ENCODE results near the gene ESRP2.

The ESRP2 gene

DNA sequence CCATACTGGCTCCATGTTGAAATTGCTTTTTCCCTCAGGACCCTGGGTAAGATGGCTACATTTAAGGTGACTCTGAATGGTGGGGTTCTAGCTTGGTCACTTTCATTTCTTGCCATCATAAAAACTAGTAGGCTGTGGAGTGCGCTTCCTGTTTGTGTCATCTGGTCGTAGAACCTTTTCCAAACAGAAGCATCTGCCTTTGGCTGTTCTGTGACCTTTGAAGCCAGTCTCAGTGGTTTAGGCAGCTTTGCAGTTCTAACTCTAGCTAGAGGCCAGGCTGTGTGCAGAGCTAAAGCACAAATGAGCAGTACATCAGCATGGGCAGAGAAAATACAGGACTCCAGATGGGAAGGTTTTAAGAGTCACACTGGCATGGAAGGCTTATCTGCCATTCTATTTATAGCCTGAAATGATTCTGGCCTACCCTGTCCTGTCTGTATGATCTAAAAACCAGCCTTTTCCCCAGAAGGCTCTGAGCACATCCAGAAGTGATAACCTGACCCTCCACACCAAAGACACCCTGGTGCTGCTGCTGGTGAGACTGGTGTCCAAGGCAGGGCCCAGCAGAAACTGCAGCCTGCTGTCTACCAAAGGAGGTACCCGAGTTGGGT is 8.6 kb downstream of the ESRP2 start:
- peak; percentile 90 for FAIRE-seq

DNA sequence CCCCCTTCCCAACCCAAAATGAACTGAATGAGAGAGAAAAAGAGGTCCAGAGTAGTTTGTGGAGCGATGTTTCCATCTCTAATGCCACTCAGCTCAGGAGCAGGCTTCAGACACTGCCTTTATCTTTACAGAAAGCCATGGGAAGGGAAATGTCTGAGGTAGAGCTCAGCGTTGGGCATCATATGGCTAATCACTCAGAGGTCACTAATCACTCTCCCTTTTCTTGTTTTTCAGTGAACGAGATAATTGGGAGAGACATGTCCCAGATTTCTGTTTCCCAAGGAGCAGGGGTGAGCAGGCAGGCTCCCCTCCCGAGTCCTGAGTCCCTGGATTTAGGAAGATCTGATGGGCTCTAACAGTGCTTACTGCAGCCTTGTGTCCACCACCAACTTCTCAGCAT is 9.8 kb downstream of the ESRP2 start:
- DNase-seq (ENCODE audit: insufficient read length, low spot score), result no peak
- FAIRE-seq, result no peak

More for the DNA sequence above, 8.6 kb downstream of the ESRP2 start:
- DNase-seq (ENCODE audit: insufficient read length, low spot score), result peak; percentile 33

DNA sequence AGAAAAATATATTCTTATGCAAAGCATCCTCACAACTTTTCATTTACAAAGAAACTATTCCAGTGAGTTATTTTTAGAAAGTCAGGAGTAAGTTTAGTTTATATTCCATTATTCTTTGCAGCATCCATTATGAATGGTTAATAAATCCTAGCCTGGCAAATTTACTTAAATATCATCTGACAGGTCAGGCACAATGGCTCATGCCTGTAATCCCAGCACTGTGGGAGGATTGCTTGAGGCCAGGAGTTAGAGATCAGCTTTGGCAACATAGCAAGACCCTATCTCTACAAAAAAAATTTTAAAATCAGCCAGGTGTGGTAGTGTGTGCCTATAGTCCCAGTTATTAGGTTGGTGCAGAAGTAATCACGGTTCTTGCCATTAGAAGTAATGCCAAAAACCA is 12.9 kb downstream of the ESRP2 start:
- DNase-seq (ENCODE audit: insufficient read length, low spot score) (no peak), FAIRE-seq (no peak)

DNA sequence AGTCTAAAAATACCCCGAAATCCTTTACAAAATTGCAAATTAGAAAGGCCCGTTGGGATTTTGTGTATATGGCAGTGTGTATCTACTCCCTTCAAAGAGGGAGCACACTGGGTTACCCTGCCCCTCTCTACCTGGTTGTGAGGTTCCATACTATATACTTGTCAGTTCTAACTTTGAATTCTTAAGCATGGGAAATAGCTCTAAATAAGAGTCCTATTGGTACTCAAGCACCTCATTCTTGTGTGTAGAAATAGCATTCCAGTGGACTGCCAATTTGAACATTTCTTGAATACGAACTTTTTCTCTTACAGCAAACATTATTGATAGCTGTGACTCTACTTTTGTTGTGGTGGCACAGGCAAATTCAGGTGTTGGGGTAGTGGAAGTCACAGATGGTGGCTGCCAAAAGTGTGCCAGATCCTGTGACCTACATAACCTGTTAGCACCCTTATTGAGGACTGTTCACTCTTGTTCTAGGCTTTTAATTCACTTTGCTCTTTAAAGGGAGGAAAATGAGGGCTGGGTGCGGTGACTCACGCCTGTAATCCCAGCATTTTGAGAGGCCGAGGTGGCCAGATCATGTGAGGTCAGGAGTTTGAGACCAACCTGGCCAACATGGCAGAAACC is 16.1 kb downstream of the ESRP2 start:
- DNase-seq (ENCODE audit: insufficient read length, low spot score) (no peak), FAIRE-seq (no peak)

DNA sequence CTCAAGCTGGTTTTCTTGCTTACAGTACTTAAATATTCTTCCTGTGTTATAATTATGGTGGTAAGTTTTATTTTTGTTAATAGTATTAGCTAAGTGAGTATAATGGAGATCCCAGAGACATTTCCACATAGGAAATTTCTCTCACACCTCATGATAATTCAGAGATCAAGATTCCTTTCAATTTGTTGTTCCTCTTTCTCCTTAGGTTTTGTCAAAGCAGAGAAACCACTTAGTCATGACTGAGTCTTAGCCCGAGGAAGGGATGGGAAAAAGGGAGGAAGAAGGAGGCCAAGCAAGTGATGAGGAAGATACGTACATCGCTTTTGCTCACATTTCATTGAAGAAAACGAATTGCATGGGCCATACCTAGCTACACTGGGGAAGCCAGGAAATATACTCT is 18.4 kb downstream of the ESRP2 start:
- FAIRE-seq (no peak), DNase-seq (ENCODE audit: insufficient read length, low spot score) (no peak)

DNA sequence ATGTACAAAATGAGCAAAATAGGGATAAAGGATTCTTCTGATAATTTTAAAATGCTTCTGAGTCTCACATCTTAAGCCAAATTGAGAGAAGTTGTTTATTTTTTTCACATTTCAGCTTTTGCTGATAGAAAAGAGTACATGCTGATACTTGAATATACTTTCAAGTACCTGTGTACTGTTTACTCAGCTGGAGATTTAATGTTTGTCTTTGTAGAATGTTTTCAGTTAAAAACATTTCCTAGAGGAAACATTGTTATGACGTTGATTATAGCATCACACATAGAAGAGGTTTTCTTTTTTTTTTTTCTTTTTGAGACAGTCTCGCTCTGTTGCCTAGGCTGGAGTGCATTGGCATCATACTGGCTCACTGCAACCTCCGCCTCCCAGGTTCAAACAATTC is 19.7 kb downstream of the ESRP2 start:
- no peak for FAIRE-seq

DNA sequence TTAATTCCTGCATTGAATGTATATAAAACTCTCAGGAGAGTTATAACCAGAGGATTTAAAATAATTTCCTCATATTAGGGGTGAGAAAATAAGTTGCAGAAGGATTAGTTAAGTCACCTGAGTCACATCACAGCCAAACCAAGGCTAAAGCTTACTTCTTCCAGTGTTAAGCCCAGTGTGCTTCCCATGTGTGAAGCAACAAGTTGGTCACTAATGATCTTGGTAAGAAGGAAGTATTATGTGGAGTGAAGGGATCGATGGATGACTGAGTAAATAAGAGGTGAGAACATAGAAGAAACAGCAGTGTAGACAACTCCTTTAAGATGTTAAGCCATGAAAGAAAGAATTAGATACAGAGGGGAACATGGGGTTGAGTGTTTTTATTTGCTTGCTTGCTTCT is 20.6 kb downstream of the ESRP2 start:
- FAIRE-seq, result no peak
- no peak for DNase-seq (ENCODE audit: insufficient read length, low spot score)

More for the DNA sequence above, 19.7 kb downstream of the ESRP2 start:
- no peak for DNase-seq (ENCODE audit: insufficient read length, low spot score)

DNA sequence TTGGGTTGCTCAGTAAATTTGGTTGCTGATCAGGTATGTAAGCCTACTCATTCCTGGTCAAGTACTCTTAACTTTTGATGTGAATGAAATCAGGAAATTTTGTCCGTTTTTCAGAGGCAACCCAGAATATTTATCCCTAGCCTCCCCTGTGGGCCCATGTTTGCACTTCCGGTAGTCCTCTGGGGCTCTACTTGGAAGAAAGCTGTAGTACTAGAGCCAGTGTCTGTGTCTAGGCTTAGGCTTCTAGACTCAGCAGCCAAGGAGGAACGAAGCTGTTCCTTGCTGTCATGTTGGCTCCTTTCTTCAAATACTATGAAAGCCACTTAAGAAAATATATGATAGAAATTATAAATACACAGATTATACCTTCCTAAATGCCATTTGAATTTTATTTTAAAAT is 21.2 kb downstream of the ESRP2 start:
- no peak for DNase-seq (ENCODE audit: insufficient read length, low spot score)
- no peak for FAIRE-seq

DNA sequence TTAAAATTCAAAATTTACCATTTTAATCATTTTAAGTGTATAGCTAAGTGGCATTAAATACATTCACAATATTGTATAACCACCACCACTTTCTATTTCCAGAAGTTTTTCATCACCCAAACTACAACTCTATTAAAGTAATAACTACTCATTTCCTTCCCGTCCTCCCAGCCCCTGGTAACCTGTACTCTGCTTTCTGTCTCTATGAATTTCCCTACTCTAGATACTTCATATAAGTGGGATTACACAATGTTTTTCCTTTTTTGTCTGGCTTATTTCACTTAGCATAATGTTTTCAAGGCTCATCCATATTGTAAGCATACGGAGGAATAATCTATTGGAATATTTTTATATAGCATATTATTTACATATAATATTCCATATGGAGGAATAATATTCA is 29.7 kb downstream of the ESRP2 start:
- DNase-seq (ENCODE audit: insufficient read length, low spot score) (no peak), FAIRE-seq (no peak)

DNA sequence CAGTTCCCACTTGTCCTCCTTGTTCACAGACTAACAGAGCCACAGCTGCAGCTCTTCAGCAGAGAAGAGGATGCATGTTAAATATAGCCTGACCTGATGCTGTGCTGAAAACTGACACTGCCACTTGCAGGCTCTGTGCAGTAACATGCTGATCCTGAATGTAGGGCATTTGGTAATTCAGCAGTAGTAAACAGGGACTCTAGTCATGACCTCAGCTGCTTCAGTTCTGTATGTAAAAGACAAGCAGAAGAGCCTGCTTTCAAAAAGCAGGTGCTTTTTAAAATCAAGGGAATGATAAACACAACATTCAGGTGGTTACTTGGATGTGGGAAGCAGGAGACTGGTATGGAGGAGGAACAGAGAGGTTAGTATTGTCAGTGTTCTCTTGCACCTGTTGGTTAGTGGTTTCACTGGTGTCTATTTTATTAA is 33.8 kb downstream of the ESRP2 start:
- FAIRE-seq (no peak), DNase-seq (ENCODE audit: insufficient read length, low spot score) (no peak)

DNA sequence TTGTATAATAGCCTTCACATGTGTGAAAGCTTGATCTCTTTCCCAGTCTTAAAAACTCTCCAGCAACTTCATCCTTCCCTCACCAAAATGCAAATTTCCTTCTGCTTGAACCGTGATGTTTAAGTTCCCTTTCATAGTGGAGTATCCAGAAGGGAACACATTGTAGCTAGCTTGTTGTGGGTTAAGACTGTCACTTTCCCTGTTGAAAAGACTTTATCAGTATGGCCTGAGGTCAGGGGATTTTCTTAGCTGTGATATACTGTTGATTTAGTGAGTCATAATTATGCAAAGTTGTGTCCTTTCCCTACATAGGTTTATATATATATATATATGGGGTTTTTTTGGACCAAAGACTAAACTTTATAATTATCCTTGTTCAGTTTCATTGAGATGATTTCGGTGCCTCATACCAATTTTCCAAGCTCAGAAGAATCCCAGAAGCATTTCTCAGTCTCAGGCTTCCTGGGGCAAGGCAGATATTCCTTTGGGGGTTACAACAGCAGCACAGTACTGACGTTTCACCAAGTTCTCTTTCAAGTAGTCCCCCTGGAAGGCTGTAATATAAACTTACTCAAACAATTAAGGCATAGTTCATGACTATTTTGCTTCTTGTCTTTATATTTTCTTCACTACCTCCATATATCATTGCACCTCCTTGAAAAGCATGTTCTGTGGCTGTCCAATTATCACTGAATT is 35.7 kb downstream of the ESRP2 start:
- DNase-seq (ENCODE audit: insufficient read length, low spot score), result no peak
- FAIRE-seq, result no peak

DNA sequence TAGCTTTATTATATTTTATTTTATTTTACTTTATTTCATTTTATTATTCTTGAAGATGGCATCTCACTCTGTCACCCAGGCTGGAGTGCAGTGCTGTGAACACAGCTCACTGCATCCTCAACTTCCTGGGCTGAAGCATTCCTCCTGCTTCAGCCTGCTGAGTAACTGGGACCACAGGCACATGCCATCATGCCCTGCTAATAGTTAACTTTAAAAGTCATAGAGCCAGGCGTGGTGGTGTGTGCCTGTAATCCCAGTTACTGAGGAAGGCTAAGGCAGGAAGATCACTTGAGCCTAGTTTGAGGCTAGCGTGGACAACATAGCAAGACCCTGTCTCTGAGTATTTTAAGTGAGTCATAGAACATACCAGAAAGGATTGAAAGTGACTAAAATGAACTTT is 38.7 kb downstream of the ESRP2 start:
- FAIRE-seq, result no peak
- no peak for DNase-seq (ENCODE audit: insufficient read length, low spot score)

DNA sequence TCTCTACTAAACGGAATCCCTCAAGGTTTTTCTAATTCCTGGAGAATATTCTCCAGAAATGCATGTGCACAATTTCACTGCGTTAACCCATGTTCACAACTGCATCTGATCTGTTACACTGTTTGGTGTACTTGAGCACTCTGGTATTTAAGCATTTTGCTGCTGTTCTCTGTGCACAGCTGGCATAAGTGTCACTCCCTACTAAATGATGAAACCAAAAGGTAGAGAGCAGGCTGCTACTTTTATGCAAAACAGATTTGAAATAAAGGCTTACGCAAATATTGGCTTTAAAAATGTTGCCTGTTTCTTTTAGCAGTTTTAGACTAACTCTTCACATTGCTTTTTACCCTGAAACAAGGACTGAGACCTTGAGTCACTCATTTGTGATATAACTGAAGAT is 41.7 kb downstream of the ESRP2 start:
- FAIRE-seq, result no peak

DNA sequence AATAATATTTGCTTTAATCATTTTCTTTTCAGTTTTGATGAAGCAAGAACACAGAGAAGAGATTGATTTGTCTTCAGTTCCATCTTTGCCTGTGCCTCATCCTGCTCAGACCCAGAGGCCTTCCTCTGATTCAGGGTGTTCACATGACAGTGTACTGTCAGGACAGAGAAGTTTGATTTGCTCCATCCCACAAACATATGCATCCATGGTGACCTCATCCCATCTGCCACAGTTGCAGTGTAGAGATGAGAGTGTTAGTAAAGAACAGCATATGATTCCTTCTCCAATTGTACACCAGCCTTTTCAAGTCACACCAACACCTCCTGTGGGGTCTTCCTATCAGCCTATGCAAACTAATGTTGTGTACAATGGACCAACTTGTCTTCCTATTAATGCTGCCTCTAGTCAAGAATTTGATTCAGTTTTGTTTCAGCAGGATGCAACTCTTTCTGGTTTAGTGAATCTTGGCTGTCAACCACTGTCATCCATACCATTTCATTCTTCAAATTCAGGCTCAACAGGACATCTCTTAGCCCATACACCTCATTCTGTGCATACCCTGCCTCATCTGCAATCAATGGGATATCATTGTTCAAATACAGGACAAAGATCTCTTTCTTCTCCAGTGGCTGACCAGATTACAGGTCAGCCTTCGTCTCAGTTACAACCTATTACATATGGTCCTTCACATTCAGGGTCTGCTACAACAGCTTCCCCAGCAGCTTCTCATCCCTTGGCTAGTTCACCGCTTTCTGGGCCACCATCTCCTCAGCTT is 45.0 kb downstream of the ESRP2 start:
- DNase-seq (ENCODE audit: insufficient read length, low spot score) (no peak), FAIRE-seq (no peak)

More for the DNA sequence above, 41.7 kb downstream of the ESRP2 start:
- no peak for DNase-seq (ENCODE audit: insufficient read length, low spot score)

DNA sequence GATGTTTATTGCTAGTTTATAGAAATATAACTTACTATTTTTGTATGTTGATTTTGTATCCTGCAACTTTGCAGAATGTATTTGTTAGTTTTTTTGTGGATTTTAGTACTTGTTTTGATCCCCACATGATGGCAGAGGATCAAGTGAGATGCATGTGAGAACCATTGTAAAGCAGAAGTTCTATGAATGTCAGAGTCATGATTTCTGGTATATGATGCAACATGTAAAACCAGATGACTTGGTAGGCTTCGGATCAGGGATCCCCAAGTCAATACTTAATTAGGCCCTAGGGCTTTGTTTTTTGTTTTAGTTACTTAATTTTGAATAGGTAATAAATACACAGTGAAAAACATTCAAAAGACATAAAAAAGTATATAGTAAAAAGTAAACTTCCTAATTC is 45.8 kb downstream of the ESRP2 start:
- no peak for FAIRE-seq
- DNase-seq (ENCODE audit: insufficient read length, low spot score), result no peak

DNA sequence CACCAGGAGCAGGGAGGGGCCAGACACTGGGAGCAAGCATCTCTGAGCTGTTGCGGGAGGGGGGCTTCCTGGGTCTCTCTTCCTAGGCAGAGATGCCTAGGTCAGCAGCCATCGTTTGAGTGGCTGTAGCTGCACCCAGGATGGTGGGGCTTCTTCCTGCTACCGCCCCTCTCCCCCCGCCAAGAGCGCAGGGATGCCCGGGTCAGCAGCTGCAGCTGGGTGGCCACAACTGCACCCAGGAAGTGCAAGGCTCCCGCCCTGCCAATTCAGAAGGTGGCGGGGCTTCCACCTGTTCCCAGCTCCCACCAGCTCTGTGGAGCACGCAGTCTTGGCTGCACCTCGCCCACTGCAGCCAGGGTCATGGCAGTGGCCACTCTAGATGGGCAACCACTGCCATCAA is 47.8 kb downstream of the ESRP2 start:
- no peak for DNase-seq (ENCODE audit: insufficient read length, low spot score)

DNA sequence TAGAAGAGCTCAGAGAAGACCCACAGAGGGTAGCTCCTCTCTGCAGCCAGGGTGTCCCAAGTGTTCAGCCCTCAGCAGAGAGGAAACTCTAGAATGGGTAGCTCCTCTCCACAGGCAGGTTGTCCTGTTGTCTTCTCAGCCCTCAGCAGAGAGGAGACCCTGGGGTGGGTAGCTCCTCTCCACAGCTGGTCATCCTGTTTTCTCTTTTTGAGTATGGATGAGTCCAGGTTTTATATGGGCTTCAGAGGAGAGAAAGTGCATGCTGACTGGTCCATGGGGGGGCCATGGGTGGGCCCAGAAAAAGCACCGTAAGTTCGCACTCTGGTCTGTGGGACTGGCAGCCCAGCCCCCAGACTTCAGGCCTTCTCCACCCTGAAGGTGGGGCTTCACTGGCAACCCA is 48.4 kb downstream of the ESRP2 start:
- FAIRE-seq, result no peak
- no peak for DNase-seq (ENCODE audit: insufficient read length, low spot score)

More for the DNA sequence above, 47.8 kb downstream of the ESRP2 start:
- no peak for FAIRE-seq

DNA sequence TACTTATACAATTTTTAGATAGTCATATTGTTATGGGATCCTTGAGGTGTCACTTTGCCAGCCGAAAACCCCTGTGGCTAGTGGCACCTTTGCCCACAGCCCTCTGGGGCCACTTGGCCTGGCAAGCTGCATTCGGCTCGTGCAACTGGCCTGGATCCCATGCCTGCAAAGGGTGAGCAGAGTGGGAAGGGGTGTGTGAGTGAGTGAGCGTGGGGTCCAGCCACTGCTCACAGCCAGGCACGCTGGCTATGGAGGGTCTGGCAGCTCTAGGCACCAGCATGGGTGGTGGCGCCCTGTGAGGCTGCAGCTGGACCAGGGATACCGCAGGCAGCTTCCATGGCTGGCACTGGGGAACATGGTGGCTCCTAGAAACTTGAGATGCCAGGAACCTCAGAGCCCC is 49.0 kb downstream of the ESRP2 start:
- FAIRE-seq (no peak), DNase-seq (ENCODE audit: insufficient read length, low spot score) (no peak)

DNA sequence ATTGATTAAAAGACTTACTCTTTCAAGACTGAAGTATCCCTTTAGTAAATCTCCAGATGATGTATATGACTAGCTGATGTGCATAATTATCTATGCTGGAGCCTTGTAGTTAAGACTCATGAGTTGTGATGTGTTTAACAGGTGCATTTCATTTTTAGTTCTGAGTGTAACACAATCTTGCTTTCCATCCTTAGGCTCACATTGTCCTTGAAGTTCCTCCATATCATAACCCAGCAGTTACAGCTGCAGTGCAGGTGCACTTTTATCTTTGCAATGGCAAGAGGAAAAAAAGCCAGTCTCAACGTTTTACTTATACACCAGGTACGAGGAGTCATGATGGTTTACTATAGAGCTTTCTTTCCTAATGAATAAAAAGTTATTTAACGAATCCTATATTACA is 52.9 kb downstream of the ESRP2 start:
- no peak for FAIRE-seq
- DNase-seq (ENCODE audit: insufficient read length, low spot score), result no peak

DNA sequence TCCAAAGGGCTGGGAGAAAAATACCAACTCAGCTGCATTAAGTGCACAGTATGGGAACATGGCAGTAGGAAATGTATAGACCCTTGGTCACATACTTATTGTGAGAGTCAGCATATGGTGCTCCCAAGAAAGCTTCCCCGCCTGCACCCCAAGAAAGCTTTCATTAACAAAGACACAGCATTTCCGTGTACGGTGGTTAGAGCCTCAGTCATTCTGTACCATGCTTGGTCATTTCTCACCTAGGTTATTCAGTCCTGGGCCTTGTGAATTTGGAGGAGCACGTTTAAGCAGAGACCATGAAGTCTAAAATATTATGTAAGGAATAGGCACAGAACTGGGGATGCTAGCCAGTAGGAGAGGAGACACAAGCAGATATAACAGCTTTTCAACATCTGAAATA is 56.1 kb downstream of the ESRP2 start:
- FAIRE-seq (no peak), DNase-seq (ENCODE audit: insufficient read length, low spot score) (no peak)

DNA sequence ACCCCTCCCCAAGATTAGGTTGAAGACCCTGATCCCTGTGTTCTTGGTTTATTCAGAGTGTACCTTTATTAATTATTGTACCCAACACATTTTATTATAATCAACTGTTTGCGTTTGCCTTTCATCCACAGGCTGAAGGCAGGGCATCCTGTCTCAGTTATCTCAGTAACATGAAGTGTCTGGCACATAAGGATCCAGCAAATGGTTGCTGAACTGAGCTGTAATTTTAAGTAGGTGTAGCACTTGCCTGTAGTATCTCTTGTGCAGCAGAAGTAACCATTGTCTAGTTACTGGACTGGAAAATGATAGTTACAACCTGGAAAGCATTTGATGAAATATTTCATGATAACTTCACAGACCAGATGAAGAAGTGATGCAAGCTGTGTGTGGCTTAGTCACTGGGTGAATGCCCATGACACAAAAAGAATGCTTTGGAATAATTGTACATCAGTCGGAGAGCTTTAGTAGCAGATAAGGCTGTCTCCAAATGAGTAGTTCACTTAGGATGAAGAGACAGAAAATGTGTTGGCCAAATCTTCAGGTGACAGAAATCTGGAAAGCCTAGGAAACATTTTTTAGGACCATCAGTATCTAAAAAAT is 56.6 kb downstream of the ESRP2 start:
- DNase-seq (ENCODE audit: insufficient read length, low spot score), result no peak
- FAIRE-seq, result no peak
